ENCODE results near the gene STAP2.
A peak's percentile ranks its signal among the peaks of the same experiment; 100 is the strongest.

The STAP2 gene

DNA sequence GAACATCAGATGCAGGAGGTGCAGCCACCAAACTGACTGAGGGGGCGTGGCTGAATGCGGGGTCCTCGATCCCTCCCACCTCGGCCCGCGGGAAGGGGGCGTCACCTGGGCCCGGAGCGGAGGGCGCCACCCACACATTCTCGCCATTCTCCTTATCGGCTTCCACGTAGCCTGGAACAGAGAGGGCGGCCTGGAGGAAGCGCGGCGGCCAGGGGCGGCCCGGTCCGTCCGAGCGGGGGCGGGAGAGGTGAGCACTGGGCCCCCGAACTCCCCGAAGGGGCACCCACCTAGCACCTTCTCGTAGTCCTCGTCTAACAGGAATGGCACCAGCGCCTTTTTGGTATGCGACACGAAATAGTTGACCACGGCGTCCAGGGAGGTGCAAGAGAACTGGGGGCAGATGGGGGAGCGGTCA, 11.8 kb downstream of the STAP2 start:
- peak; percentile 48 for DNase-seq

DNA sequence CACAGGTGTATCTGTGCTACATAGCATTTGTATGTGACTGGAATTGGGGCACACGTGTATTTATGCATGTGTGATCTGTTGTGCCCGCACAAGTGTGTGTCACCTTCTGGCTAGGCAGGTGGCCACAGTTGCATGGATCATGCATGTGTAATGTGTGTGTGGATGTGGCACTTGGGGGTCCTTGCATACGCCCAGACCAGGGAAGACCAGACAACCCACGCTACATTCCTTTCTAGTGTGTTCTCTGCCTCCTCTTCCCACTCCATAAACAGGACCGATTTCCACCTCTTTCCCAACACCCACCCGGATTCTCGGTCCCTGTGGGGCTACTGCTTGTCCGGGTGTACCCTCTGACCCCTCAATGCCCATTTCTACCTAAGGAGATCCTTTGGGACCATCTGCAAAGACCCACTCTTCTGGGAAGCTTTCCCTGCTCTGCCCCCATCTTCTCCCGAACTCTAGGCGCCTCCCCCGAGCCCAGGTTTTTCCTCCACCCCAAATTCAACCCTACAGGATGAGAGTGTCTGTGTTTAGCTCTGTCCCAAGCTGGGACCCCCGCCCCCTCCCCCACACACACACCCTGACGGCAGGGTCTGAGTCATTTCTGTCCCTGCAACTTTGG, 12.3 kb downstream of the STAP2 start:
- DNase-seq, result no peak

DNA sequence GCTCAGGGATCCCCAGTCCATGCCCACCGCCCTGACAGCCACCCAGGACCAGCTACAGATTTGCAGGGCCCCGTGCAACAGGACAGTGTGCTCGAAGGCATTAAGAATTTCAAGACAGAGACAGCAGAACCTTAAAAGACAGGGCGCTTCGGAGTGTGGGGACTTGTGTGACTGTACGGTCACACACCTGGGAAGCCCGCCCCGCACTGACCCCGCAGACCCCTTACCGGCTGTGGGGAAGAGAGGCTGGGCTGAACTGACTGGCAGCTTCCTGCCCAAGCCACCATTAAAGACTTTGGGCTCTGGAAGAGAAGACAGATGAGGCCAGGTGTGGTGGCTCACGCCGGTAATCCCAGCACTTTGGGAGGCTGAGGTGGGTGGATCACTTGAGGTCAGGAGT, 14.4 kb downstream of the STAP2 start:
- no peak for DNase-seq

DNA sequence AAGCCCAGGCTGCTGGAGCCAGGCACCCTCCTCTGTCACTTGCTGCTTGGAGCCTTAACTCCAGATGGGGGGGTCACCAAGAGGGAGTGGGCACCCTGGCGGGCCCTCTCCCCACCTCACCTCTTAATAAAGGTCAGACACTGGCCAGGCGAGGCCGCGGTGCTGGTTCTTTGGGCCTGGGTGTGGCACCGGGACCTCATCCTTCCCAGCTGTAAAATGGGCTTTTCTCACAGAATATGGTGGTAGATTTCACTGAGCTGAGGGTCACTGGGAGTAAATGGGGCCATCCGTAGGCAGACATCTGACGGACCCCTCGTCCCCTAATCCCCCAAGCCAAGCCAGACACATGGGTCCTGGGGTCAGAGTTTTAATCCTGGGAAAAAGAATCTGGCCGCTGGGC, 14.9 kb downstream of the STAP2 start:
- no peak for DNase-seq

DNA sequence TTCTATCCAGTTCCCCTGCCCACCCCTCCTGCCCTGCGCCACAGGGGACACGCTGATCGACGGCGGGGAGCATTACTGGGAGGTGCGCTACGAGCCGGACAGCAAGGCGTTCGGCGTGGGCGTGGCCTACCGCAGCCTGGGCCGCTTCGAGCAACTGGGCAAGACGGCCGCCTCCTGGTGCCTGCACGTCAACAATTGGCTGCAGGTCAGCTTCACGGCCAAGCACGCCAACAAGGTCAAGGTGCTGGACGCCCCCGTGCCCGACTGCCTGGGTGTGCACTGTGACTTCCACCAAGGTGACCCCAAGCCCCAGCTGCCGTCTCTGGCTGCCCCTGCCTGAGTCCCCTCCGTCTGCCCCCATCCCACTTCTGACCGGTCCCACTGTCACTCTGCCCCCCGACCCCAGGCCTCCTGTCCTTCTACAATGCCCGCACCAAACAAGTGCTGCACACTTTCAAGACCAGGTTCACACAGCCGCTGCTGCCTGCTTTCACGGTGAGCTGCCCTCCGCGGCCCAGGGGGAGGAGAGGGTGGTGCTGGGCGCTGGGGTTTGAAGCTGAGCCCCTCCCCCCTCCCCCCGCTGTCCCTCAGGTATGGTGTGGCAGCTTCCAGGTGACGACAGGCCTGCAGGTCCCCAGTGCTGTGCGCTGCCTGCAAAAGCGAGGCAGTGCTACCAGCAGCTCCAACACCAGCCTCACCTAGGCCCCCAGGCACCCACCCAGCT, 15.5 kb downstream of the STAP2 start:
- no peak for DNase-seq

DNA sequence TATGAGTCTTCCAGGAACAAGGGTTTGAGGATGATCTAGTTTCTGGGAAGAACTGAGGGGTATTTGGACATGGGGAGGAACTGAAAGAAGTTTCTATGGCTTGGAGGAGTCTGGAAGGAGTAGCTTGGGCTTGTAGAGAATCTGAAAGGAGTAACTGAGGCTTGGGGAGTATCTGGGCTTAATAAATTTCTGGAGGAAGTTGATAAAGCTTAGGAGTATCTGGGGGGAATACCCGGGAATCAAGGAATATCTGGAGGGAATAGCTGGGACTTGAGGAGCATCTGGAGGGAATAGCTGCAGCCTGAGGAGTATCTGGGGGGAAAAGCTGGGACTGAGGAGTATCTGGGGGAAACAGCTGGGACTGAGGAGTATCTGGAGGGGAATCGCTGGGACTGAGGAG, 18.2 kb downstream of the STAP2 start:
- no peak for DNase-seq

DNA sequence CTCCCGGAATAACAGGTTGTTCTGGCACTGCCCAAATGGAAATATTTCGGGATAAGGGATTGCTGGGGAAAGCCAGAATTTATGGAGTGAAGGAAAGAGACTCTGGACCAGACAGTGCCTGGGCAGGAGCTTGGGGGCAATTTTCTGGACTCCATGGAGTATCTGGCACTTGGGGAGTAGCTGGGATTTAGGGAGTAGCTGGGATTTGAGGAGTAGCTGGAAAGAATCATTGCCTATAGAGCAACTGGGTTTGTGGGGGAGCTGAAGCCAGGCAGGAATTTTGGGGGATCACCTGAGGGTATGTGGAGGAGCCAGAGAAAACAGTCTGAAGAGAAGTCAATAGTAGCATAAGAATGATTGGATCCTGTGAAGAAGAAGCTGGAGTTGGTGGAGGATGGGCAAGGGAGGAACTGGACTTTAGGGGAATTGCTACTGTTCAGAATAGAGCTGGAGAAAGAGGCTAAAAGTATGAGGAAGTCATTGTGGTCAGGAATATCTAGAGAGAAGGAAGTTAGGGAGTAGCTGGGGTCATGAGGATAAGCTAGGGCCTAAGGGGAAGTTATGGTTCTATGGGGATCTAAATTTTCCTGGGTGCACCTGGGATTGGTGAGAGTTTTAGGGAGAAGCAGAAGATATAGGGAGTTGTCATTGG, 19.4 kb downstream of the STAP2 start:
- no peak for DNase-seq

DNA sequence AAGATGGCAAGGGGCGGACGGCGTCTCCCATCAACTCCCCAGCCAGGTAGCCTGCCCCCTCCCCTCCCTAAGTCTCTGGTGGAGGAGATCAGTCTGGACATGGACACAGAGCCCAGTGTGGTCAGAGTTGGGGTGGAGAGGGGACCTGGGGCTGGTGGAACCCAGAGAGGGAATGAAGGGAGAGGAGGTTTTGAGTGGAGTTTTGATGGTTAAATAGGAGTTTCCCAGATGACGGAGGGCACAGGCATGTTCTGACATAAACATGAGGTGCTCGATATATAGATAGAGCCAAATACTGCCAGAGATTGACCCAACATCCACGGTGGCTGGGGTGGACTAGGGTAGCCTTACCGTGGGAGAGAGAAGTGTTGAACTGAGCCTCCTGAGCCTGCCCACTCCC, 20.2 kb downstream of the STAP2 start:
- DNase-seq, result no peak

DNA sequence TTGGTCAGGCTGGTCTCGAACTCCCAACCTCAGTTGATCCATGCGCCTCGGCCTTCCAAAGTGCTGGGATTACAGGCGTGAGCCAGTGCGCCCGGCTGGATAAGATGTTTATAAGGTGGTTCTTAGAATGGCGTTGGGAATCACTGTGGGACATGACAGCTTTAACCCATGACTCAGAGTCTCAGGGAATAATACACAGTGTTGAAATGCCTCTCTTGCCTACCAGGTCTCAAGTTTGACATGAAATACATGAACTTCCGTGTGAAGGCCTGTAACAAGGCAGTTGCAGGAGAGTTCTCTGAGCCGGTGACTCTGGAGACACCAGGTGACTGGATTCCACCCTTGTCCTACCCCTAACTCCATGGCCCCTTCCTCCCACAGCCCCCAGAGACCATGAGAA, 21.7 kb downstream of the STAP2 start:
- DNase-seq, result no peak

DNA sequence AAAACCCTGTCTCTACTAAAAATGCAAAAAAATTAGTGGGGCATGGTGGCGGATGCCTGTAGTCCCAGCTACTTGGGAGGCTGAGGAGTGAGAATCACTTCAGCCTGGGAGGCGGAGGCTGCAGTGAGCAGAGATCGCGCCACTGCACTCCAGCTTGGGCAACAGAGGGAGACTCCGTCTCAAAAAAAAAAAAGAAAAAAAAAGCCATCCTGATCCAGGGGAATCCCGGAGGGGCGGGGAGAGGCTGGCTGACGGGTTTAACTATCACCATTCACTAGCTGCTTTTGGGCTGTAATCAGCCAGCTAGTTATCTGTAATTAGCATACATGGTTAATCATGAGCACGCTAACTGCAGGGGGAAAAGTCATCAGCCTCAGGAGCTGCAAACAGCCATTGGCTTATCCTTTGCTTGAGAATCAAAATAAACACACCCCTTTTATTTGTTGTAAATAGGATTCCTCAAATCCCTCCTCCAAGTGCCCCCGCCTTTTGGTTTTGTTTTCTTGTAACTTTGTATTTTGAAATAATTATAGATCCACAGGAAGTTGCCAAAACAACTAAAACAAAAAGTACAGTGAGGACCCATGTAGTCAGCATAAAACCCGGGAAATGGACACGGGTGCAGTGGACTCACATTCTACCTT, 24.7 kb downstream of the STAP2 start:
- no peak for DNase-seq

DNA sequence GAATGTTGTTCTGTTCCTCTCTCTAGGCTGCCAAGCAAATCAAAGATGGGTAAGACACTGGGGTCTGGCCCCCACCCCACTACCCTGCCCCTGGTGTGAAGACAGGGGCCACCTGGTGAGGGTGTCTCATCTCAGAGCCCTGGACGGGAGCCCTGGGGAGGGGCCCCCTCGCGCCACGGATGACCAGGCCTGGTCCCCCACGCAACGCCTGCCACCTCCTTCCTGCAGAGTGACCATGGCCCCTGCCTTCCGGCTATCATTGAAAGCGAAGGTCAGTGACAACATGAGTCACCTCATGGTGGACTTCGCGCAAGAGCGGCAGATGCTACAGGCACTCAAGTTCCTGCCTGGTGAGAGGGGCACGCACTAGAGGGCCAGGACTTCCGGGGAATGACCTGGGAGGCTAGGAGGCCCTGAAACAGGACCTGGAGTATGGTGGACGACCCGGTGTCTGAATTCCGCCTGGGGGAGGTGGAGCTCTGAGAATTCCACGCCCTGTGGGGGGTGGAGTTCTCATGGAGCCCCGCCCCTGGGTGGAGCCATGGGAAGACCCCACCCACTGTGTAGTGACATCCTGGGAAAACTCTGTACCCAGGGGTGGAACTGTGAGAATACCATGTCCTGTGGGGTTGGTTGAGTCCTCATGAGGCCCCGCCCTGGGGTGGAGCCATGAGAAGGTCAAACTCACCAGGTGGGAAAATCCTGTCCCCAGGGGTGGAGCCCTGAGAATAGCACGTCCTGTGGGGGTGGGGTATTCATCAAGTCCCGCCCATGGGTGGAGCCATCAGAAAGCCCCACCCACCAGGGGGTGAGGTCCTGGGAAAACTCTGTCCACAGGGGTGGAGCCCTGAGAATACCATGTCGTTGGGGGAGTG, 28.1 kb downstream of the STAP2 start:
- no peak for DNase-seq

DNA sequence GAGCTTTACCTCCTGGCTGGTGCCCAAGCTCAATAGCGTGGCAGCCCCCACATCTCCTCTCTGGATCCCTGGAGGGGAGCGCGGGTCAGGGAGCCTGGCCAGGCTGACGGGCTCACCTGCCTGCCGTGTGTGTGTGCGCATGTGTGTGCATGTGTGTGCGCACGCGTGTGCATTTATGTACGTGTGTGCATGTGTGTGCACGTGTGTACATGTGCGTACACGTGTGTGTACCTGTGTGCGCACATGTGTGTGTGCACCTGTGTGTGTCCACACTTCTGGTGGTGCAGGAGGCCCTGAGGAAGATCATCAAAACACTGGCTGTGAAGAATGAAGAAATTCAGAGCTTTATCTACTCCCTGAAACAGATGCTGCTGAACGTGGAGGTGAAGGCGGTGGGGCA, 33.0 kb downstream of the STAP2 start:
- no peak for DNase-seq

DNA sequence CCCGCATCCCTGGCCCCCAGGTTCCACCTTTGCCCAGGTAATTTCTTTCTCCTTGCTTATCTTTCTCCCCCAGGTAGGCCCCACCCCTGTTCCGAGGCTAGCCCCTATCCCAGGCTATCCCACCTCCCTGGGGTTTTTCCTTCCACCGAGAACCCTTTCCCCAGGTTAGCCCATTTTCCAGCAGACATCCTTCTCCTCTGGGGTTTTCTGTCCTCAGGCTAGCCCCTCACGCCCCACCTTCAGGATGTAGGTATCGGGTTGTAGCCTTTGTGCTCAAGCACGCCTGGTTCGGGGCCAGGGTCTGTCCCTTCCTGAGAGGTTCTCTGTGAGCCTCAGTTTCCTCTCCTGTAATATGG, 33.4 kb downstream of the STAP2 start:
- DNase-seq, result no peak

DNA sequence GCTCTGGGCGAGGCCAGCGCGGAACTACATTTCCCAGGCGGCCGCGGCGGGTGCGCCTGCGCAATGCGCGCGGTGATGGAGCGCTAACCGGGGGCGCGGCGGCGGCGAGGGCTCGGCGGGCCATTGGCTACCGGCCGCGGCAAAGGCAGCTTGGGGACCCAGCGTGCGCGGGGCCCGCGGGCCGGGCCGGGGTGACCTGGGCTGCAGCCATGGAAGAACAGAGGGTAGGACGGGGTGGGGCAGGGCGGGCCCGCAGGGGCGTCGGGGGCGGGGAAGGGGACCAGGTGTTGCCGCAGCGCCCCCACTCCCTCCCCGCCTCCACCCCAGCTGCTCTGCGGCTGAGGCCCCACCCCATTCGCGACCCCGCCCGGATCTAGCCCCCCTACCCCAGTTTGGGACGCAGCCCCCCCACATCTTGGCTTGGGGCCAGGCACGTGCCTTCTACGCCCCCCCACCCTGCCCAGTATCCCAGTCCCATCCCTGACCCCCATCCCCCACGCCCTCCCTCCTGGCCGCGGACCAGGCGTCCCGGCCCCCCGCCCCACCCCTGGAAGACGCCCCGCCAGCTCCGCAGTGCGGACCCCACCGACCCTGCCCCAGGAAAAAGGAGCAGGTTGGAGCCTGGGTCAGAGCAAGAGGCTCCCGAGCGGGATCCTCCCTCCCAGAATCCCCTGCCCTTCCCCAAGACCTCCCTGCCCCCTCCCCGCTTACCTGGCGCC, 33.9 kb downstream of the STAP2 start, which contains the start of gene FSD1:
Gene FSD1, plus strand, starts transcription at position 61 of the 719 bp plus-strand sequence. Its CDS starts 149 bp downstream, at position 210.
- peak; percentile 65 for DNase-seq

DNA sequence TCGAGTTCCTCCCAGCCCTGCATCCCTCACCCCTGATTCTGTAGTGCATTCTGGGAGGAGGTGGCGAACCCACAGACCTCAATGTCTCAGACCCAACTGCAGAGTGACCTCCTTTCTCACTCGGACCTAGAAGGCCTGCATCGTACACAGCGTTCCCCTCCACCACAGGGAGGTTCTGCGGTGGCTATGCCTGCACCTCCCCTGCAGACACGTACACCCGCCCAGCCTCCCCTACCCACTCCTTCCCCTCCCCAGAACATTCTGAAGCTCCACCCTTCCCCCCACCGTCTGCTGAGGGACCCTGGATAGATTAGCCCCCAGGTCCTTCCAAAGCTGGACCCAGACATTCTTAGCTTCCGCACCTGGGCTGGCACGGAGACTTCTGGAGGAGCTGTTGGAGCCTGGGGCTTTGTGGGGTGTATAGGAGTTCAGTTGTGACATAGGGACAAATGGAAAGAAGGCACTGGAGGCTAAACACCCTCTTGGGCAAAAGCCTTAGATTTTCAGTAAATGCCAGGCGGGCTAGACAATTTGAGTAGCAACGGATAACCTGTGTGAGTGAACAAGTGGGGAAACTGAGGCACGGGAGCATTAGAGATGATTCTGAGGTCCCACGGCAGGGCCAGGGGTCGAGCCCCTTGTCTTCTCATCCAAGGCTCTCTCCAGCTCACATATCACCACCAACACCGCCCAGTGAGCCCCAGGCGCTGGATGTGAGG, 34.6 kb downstream of the STAP2 start:
- DNase-seq, result no peak

DNA sequence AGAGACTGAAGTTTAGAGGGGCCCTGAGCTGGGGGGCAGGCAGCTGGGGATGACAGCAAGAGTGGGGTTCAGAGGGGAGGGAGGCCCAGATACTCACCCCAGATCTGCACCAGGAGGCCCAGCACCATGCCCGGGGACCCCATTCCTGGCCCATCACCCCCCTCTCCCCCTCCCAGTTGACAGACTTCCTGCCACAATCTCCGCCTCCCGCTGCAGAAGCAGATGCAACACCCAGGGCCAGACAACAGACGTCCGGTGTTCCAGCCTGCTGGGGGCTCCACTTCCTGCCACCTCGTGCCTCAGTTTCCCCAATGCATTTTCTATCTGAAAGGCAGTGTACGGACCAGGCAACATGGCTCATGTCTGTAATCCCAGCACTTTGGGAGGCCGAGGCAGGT, 36.4 kb downstream of the STAP2 start, which contains the start of gene TMIGD2:
Gene TMIGD2, minus strand, starts transcription at position 147 of the 398 bp plus-strand sequence. Its CDS starts 4 bp downstream, at position 143.
- no peak for DNase-seq

DNA sequence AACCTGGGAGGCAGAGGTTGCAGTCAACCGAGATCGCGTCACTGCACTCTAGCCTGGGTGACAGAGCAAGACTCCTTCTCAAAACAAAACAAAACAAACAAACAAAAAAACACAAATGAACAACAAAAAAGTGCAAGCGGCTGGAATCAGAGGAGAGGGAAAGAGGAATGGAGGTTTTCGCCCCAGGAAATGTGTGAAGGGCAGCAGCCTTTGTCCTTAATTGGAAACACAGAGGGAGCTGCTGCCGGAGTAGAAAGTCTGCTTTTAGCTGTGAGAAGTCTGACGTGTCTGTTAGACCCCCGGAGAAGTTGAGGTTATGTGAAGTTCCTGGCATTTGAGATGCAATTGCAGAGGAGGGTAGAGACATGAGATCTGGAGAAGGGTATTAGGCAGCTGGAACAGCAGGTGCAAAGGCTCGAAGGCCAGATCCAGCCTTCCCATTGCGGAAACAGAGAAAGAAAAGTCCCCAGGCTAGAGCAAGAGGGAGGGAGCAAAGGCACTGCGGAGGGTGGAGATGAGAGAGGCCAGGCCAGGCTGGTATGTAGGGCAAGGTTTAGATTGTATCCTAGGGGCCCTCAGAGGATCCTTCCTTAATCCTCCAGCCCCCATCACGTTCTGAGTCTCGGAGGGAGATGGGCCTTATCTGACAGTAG, 36.9 kb downstream of the STAP2 start:
- DNase-seq, result no peak

DNA sequence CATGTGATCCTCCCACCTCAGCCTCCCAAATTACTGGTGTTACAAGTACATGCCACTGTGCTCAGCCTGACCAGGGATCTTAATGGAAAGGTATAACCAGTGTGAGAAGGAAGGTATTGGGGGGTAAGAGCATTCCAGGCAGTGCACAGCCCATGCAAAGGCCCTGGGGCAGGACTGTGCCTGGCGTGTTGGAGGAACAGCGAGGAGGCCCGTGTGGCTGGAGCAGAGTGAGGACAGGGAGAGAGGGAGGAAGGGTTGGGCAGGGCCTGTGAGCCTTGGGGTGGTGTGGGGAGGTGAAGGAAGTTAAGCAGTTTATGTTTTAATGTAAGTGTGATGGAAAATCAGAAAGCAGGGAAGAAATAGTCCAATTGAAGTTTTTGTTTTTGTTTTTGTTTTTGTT, 38.0 kb downstream of the STAP2 start:
- DNase-seq, result no peak

DNA sequence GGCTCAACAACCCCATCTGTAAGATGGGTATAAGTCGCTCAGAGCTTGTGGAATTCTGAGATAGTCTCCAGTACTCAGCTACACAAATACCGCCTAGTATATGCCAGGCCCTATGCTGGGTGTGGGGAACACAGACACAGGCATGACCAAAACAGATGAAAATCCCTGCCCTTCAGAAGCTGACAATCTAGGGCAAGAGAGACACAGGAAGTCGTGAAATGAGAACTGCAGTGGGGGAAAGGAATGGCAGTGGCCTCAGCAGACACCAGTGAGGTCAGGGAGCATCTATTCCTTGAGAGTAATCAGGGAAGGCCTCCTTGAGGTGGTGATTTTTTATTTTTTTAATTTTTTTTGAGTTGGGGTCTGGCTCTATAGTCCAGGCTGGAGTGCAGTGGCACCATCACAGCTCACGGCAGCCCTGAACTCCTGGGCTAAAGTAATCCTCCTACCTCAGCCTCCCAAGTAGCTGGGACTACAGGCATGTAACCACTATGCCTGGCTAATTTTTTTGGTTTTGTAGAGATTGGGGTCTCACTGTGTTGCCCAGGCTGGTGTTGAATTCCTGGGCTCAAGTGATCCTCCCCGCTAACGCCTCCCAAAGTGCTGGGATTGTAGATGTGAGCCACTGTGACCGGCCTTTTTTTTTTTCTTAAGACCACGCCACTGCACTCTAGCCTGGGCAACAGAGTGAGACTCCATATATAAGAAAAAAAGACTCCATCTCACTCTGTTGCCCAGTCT, 39.6 kb downstream of the STAP2 start:
- no peak for DNase-seq
